Heart right ventricle (tissue), 16 donors: Measurements from ENCODE around the gene ADRA1B. TPM values are rescaled to one million over a fixed set of nuclear protein-coding genes. Genes with fewer than 3 reads are reported as not detected.
A peak's percentile ranks its signal among the peaks of the same experiment; 100 is the strongest.

Experiments
- ATAC-seq, 8 donors: fragments of 200-7000 bp; cut with Tn5 transposase; one replicate each; pipeline ENCODE4 v1.9.1; 2020; ENCODE audit warnings: mild to moderate bottlenecking in 8 of 8, moderate library complexity in 8 of 8, moderate number of reproducible peaks in 1 of 8
- DNase-seq, 2 donors: peaks; one replicate each; pipeline ENCODE4 v3.0.0-alpha.2; 2020
- H3K27ac ChIP-seq, 10 donors: fragments of 200-600 bp; sonication (generic) in 2 of 10; one replicate each; pipeline versions ENCODE4 v1.5.0 to v1.8.0; 2020 to 2022; ENCODE audit warnings: mild to moderate bottlenecking in 3 of 10
- H3K27me3 ChIP-seq, 7 donors: fragments of 200-600 bp; one replicate each; pipeline ENCODE4 v1.8.0; 2021 to 2022; ENCODE audit warnings: mild to moderate bottlenecking in 2 of 7
- H3K36me3 ChIP-seq, 9 donors: fragments of 200-600 bp; sonication (generic) in 1 of 9; one replicate each; pipeline versions ENCODE4 v1.5.0 to v1.8.0; 2020 to 2022; ENCODE audit warnings: mild to moderate bottlenecking in 2 of 9
- H3K4me1 ChIP-seq, 9 donors: fragments of 200-600 bp; sonication (generic) in 1 of 9; one replicate each; pipeline versions ENCODE4 v1.5.0 to v1.8.0; 2020 to 2022; ENCODE audit warnings: mild to moderate bottlenecking in 4 of 9
- H3K4me3 ChIP-seq, 10 donors: fragments of 200-600 bp; sonication (generic) in 2 of 10; one replicate each; pipeline versions ENCODE4 v1.5.0 to v1.8.0; 2020 to 2022; ENCODE audit warnings: mild to moderate bottlenecking in 7 of 10, moderate library complexity in 2 of 10
- H3K9me3 ChIP-seq, 11 donors: fragments of 200-600 bp in 10 of 11; sonication (generic) in 2 of 11; one replicate each; pipeline versions ENCODE4 v1.5.0 to v1.8.0; 2013 to 2022; ENCODE audit warnings: mild to moderate bottlenecking in 2 of 11, control low read depth in 1 of 11, moderate library complexity in 1 of 11
- CTCF ChIP-seq, 9 donors: fragments of 200-600 bp; sonication (generic) in 2 of 9; IDR thresholded peaks; one replicate each; pipeline versions ENCODE4 v1.5.0 to v1.8.0; 2021 to 2022; ENCODE audit warnings: antibody characterized with exemption in 9 of 9, mild to moderate bottlenecking in 5 of 9, moderate library complexity in 1 of 9
- WGBS, 2 donors: extraction: QIAGEN DNeasy Blood & Tissue Kit; methylation state at CpG; one replicate each; pipeline ENCODE4 v1.1.7; 2013; ENCODE audit warnings: inconsistent platforms in 1 of 2; 5-methylcytosine and 5-hydroxymethylcytosine counted together
- intact Hi-C, 10 donors: fragments of 100-400 bp; cut with DNase I; formaldehyde crosslinking; loops; one replicate each; pipeline versions ENCODE4 v1.11.1 to v1.14.2; 2022
- polyA plus RNA-seq, 2 donors: library from polyadenylated mRNA; stranded (reverse); fragments of 200-250 nt; gene quantifications; one replicate each; pipeline ENCODE4 v1.2.3, GENCODE V29; 2013
- total RNA-seq, 10 donors: library from RNA; stranded (reverse); fragmentation: NEBNext Ultra II Directional in 3 of 10; extraction: Animal tissue kit (Norgen Biotek cat#: 25700) in 3 of 10; gene quantifications; one replicate each; pipeline versions ENCODE4 v1.2.1 to v1.2.4, GENCODE V29; 2021 to 2023
- donor health status: Arrhythmogenic right ventricular cardiomyopathy.
- donor health status: ischemic (EF 13 %, LVEDD 7.1; RV severe dilation, severe dysfunction).
- donor health status: healthy with polysubstance abuse.
- donor health status: DM: no; HTN: yes; CAD: no.
- donor health status: DM: no; HTN: no; CAD: no.
- donor health status: ischemic (EF 25% LVEDD 6.9; RV normal size, moderate dysfunction).
- donor health status: ischemic (EF 25% LVEDD 5.7; RV mildly dilated, moderate dysfunction).
- donor health status: healthy.
- donor health status: DM: yes; HTN: yes; CAD: no.
- donor health status: Ischemic cardiomyopathy.
- donor health status: ischemic (EF 35%, LVEDD 5.7; RV mildly dilated, moderate dysfunction).
- donor health status: nonischemic (EF 11% LVEDD 7.7; RV severe dilation, severe dysfunction).
- donor health status: DM: yes; HTN: yes; CAD: no.
- donor health status: PGD.
- donor health status: ischemic (EF 29% LVEDD 5.4; RV normal size, mild dysfunction).
- donor health status: nonischemic (EF 23%, LVEDD 6.1; RV moderate dilation, normal function).

The ADRA1B gene
- total and polyA plus RNA-seq, 12 donors, result 0.44 to 4.1 (median 1.8) TPM

- H3K27ac ChIP-seq, result no peak overlapping the region
- H3K27me3 ChIP-seq, result peaks cover 0 to 2% (median 0%) of the 10 kb centered on the region in 7 donors
- H3K4me3 ChIP-seq, result no peak overlapping the region
- H3K4me1 ChIP-seq, result no peaks in the 10 kb centered on the region
- no peak for DNase-seq
- no peak for ATAC-seq
- H3K36me3 ChIP-seq, result no peaks in the 10 kb centered on the region
- no peaks in the 10 kb centered on the region for H3K9me3 ChIP-seq
- no peak for TF ChIP-seq CTCF (IDR thresholded peaks at IDR 0.05)
- intact Hi-C loops, result no loop called here
Observed at GRCh38 chr5:159905496-159905895, 10.8 kb upstream of the ADRA1B start.

DNA sequence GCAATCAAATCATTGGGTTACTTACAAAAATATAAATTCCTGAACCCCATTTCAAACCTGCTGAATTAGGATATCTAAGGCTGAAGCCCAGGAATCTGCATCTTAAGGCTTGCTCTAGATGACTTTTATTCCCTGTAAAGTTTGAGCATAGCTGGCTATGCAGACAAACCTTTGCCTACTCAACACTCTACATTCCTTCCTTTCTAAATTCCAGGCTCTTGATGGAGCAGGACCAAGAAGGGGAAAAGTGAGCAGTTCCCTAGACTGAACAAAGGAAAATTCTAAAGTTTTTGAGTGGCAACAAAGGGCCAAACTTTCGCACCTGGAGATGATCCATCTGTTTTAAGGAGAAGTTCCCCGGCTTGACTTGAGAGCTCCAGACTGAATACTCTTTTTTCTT lies 9.8 kb upstream of the ADRA1B start:
- 91 to 93% methylated on average over 2 of the region's 2 CpGs for WGBS, 2 donors
- intact Hi-C loops, result no loop called here
- no peaks in the 10 kb centered on the region for H3K27me3 ChIP-seq
- TF ChIP-seq CTCF (IDR thresholded peaks at IDR 0.05), result no peak
- no peak overlapping the region for H3K27ac ChIP-seq
- no peak overlapping the region for H3K4me3 ChIP-seq
- H3K9me3 ChIP-seq, result no peaks in the 10 kb centered on the region
- DNase-seq, result no peak
- no peaks in the 10 kb centered on the region for H3K36me3 ChIP-seq
- ATAC-seq, result no peak
- H3K4me1 ChIP-seq, result peaks cover 0 to 4% (median 0%) of the 10 kb centered on the region in 9 donors

DNA sequence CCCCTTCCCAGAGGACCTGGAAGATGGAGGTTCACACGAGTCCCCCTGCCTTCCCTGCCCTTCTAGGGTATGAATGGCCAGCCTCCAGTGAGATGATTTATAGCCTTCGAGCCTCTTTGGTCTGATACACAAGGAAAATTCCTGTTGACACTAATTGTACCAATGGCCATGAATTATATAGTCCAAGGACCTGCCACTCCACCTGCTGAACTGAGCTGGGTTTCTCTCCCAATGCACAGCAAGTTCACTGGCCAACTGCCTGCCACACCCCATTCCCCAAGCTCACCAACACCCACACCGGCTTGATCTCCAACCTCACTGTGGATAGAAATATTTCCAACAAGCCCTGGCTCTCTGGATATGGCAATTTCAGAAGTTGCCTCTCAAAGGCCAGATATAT lies 9.3 kb upstream of the ADRA1B start:
- H3K4me3 ChIP-seq, result no peak overlapping the region
- TF ChIP-seq CTCF (IDR thresholded peaks at IDR 0.05), result no peak
- peaks cover 0 to 7% (median 0%) of the 10 kb centered on the region in 9 donors for H3K4me1 ChIP-seq
- ATAC-seq (no peak), DNase-seq (no peak)
- H3K27ac ChIP-seq, result no peak overlapping the region
- 68 to 71% methylated on average over 3 of the region's 3 CpGs for WGBS, 2 donors
- no peaks in the 10 kb centered on the region for H3K36me3 ChIP-seq
- intact Hi-C loops, result no loop called here
- H3K9me3 ChIP-seq, result no peaks in the 10 kb centered on the region
- H3K27me3 ChIP-seq, result no peaks in the 10 kb centered on the region

GRCh38 chr5:159907689-159908590 lies 8.3 kb upstream of the ADRA1B start:
- DNase-seq (no peak), ATAC-seq (peak in 1 of 8 donors; percentile 35)
- H3K9me3 ChIP-seq, result no peaks in the 10 kb centered on the region
- H3K27me3 ChIP-seq, result peaks cover 0 to 1% (median 0%) of the 10 kb centered on the region in 7 donors
- no peak overlapping the region for H3K4me3 ChIP-seq
- intact Hi-C loops, result no loop called here
- no peaks in the 10 kb centered on the region for H3K36me3 ChIP-seq
- H3K4me1 ChIP-seq, result peaks cover 0 to 13% (median 8%) of the 10 kb centered on the region in 9 donors
- no peak for TF ChIP-seq CTCF (IDR thresholded peaks at IDR 0.05)
- no peak overlapping the region for H3K27ac ChIP-seq
- 53 to 61% methylated on average over 7 of the region's 7 CpGs for WGBS, 2 donors
